ENCODE measurements around the gene CPNE7.

DNA sequence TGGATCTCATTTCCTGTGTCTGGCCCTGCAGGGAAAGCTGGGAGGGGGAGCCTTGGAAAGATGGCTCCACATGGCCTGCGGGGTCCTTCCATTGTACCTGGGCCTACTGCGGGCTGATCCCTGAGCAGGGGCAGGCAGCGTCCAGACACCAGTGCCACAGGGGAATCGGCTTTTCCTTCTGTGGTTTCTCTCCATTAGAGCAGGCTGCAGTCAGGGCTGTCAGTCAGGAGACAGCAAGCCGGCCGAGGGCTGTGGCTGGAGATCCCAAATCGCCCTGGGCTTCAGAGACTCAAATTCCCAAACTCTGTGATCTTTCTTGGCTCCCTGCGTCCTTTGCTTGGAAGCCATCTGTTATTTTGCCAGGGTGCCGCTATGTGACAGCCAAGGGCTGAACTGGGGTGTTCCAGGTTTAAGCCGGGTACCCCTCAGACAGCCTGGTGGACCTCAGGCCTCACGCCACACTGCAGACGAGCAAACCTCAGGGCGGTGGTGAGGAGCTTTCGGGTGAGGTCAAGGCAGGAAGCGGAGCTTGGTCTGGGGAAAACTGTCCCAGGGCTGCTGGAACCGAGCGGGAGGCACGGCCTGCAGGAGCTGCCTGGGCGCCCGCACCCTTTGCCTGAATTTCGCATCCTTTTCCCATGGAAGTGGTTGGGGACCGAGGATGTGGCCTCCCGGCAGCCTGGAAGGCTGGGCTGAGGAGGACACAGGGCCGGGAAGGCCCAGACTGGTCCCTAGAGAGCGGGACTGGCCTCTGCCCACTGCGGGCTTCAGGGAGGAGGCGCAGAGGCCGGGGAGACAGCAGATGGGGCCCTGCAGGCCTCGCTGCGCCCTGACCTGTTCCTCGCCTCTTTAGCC is 1.5 kb upstream of the CPNE7 start:
- TF ChIP-seq, protein P1, sequence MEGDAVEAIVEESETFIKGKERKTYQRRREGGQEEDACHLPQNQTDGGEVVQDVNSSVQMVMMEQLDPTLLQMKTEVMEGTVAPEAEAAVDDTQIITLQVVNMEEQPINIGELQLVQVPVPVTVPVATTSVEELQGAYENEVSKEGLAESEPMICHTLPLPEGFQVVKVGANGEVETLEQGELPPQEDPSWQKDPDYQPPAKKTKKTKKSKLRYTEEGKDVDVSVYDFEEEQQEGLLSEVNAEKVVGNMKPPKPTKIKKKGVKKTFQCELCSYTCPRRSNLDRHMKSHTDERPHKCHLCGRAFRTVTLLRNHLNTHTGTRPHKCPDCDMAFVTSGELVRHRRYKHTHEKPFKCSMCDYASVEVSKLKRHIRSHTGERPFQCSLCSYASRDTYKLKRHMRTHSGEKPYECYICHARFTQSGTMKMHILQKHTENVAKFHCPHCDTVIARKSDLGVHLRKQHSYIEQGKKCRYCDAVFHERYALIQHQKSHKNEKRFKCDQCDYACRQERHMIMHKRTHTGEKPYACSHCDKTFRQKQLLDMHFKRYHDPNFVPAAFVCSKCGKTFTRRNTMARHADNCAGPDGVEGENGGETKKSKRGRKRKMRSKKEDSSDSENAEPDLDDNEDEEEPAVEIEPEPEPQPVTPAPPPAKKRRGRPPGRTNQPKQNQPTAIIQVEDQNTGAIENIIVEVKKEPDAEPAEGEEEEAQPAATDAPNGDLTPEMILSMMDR (IDR thresholded peaks at IDR 0.05; ENCODE audit: insufficient read depth, low read length, poor library complexity, severe bottlenecking), result no peak
- TF ChIP-seq EZH2phosphoT487 (conservative IDR thresholded peaks at IDR 0.05; ENCODE audit: low read length), result no peak

Data from SU-DHL-6 (cell line).